ENCODE measurements around the gene PPM1J.

DNA sequence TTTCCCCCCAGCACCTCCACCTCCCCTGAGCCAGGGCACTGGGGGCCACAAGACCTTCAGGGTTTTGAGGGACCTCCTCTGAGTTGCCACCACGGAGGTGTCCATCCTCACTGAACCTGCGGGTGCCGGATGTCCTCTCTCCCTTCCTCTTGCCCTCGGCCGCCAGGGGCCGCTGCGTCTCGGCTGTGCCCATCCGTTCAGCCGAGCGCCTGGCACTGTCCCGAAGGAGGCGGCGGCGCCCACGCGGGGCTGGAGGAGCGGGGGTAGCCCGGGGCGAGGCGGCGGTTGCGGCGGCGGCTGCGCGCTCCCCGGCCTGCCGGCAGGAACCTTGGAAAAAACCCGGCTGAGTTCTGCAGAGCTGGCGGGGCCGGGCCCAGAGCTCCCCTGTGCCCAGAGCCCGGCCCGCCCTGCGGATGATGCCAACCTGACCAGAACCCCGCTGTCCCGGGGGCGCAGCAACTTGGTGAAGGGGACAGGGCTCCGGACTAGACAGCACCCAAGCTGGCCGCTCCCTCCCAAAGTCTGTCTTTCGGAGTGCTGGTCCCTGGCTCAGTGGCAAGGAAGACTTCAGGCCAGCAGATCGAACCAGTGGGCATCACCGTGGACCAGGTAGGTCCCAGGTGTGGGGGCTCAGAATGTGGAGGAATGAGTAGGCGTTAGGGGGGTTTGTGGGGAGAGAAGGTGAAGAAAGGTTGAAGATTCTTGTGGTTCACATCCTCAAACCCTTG, 3.7 kb upstream of the PPM1J start:
- TF ChIP-seq POLR2A (IDR thresholded peaks at IDR 0.05): no peak
- TF ChIP-seq, protein P1, sequence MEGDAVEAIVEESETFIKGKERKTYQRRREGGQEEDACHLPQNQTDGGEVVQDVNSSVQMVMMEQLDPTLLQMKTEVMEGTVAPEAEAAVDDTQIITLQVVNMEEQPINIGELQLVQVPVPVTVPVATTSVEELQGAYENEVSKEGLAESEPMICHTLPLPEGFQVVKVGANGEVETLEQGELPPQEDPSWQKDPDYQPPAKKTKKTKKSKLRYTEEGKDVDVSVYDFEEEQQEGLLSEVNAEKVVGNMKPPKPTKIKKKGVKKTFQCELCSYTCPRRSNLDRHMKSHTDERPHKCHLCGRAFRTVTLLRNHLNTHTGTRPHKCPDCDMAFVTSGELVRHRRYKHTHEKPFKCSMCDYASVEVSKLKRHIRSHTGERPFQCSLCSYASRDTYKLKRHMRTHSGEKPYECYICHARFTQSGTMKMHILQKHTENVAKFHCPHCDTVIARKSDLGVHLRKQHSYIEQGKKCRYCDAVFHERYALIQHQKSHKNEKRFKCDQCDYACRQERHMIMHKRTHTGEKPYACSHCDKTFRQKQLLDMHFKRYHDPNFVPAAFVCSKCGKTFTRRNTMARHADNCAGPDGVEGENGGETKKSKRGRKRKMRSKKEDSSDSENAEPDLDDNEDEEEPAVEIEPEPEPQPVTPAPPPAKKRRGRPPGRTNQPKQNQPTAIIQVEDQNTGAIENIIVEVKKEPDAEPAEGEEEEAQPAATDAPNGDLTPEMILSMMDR (IDR thresholded peaks at IDR 0.05): peak; percentile 83 to 93 (median 88)

Data from esophagus squamous epithelium (tissue), 4 donors.